ENCODE data around the gene CHST15. TPM values are rescaled to one million over a fixed set of nuclear protein-coding genes. Genes with fewer than 3 reads are reported as not detected.

Gene CHST15
- total RNA-seq, 4 donors from 2014 or later = 43.2 to 104 (median 81.5) TPM

DNA sequence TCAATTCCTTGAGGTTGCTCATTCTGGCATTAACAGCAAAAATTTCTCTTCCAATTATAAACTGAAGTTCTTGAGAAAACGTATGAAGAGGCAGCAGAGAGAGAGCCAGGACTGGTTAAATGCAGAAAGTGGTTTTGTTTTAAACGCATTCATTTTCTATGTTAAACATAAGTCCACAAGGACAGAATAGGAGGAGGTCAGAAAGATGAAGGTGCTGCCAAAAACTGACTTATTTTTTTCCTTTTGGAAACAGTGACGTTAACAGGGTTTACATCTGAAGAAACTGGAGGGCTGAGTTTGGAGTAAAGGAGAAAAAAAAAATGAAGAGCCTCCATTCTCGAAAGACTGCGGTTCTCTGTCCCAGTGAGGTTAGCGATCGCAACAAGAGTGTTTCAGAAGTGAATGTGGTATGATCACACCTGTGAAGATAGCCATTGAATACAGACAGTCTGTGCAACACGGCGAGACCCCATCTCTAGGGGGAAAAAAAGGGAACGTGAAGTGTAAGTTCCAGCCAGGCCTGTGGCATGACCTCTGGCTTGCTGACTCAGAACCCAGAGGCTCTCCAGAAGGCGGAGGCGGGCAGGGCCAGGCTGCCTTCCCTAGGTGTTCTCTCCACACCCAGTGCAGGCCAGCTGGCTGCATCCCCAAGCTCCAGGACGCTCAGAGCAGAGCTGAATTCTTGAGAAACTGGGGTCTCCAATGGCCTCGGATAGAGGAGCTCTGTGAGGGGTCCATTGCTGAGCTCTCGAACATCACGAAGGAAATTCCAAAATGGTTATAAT, 84.0 kb downstream of the CHST15 start:
- intact Hi-C loops (cut with DNase I) = no loop called here
- no peak overlapping the region for H3K27ac ChIP-seq
- H3K36me3 ChIP-seq = peaks cover 37 to 48% of the 10 kb centered on the region in 2 donors
- H3K27me3 ChIP-seq = no peaks in the 10 kb centered on the region
- H3K9me3 ChIP-seq = no peaks in the 10 kb centered on the region
- H3K4me1 ChIP-seq = no peaks in the 10 kb centered on the region
- TF ChIP-seq, protein P1, sequence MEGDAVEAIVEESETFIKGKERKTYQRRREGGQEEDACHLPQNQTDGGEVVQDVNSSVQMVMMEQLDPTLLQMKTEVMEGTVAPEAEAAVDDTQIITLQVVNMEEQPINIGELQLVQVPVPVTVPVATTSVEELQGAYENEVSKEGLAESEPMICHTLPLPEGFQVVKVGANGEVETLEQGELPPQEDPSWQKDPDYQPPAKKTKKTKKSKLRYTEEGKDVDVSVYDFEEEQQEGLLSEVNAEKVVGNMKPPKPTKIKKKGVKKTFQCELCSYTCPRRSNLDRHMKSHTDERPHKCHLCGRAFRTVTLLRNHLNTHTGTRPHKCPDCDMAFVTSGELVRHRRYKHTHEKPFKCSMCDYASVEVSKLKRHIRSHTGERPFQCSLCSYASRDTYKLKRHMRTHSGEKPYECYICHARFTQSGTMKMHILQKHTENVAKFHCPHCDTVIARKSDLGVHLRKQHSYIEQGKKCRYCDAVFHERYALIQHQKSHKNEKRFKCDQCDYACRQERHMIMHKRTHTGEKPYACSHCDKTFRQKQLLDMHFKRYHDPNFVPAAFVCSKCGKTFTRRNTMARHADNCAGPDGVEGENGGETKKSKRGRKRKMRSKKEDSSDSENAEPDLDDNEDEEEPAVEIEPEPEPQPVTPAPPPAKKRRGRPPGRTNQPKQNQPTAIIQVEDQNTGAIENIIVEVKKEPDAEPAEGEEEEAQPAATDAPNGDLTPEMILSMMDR (IDR thresholded peaks at IDR 0.05) = no peak
- no peak for TF ChIP-seq POLR2A (IDR thresholded peaks at IDR 0.05)
- 81 to 88% methylated on average over 15 to 16 of the region's 16 CpGs for WGBS, 2 donors
- no peak for DNase-seq
- H3K4me3 ChIP-seq (replicated peaks in 1 of 3) = no peak overlapping the region

DNA sequence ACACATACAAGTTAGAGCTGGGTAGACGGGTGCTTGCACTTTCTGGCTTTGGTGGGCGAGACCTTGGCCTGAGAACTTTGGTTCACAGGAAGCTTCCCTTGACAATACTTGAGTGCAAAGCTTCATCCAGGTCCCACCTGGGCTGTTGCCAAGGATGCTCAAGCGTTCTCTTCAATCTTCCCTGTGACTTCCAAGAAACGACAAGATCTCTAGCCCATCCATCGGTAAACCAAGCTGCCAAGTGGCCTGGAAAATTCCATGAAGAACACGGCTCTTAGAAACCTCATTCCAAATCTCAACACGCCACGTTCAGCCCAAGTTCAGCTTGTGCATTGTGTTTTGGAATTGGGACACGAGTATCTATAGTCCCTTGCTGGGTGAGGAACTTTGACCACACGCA, 84.7 kb downstream of the CHST15 start:
- TF ChIP-seq, protein P1 (IDR thresholded peaks at IDR 0.05) = no peak
- TF ChIP-seq POLR2A (IDR thresholded peaks at IDR 0.05) = no peak

DNA sequence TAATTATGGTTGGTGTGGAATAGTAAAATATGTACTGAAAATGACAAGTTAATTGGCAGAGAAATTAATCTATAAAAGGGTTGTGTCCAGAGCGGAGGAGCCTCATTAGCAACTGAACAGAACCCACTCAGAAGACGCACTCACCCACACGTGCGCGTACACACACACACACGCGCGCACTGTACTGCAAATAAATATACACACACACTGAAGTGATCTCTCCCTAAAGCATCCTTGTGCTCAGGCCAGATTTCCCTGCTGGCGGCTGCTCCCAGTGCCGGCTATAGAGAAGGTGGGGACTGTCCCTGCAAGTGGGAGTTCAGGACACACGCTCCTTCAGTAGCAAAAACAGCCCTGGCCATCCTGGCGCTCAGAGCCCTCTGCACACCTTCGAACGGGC, 85.2 kb downstream of the CHST15 start:
- H3K27ac ChIP-seq = no peak overlapping the region
- H3K4me1 ChIP-seq = no peaks in the 10 kb centered on the region
- peaks cover 37 to 44% of the 10 kb centered on the region in 2 donors for H3K36me3 ChIP-seq
- intact Hi-C loops (cut with DNase I) = no loop called here
- DNase-seq = no peak
- H3K27me3 ChIP-seq = no peaks in the 10 kb centered on the region
- H3K9me3 ChIP-seq = no peaks in the 10 kb centered on the region
- TF ChIP-seq, protein P1 (IDR thresholded peaks at IDR 0.05) = no peak
- no peak for TF ChIP-seq POLR2A (IDR thresholded peaks at IDR 0.05)
- 84 to 89% methylated on average over 12 to 14 of the region's 14 CpGs for WGBS, 2 donors
- no peak overlapping the region for H3K4me3 ChIP-seq (replicated peaks in 1 of 3)

More for the DNA sequence above, 84.7 kb downstream of the CHST15 start:
- WGBS, 2 donors = 74 to 86% methylated on average over 10 of the region's 10 CpGs
- DNase-seq = no peak
- Histone ChIP-seq H3K36me3 (peaks cover 37 to 48% of the 10 kb centered on the region in 2 donors), H3K4me1 (no peaks in the 10 kb centered on the region), H3K27ac (no peak overlapping the region), H3K4me3 (replicated peaks in 1 of 3) (no peak overlapping the region), H3K27me3 (no peaks in the 10 kb centered on the region), H3K9me3 (no peaks in the 10 kb centered on the region)
- intact Hi-C loops (cut with DNase I) = no loop called here

DNA sequence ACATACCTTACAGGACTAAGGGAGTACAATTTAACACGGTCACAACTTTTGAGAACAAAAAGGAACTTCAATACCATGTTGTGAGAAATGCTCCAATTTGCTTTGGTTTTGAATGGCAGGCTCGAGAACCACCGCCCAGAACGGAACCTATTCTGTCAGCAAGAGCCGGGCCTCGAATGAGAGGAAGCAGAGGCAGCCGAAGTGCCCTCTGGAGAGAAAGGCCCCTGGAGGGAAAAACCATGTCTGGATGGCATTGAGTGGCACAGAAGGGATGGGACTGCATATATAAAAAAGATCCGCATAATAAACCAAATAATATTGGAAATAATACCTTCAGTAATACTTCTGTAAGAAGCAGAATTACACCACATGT, 85.6 kb downstream of the CHST15 start:
- H3K4me1 ChIP-seq = no peaks in the 10 kb centered on the region

More for the DNA sequence above, 85.6 kb downstream of the CHST15 start:
- DNase-seq = no peak
- peaks cover 37 to 44% of the 10 kb centered on the region in 2 donors for H3K36me3 ChIP-seq
- no peaks in the 10 kb centered on the region for H3K9me3 ChIP-seq
- intact Hi-C loops (cut with DNase I) = no loop called here
- WGBS, 2 donors = 93 to 95% methylated on average over 8 of the region's 8 CpGs
- H3K27me3 ChIP-seq = no peaks in the 10 kb centered on the region
- no peak overlapping the region for H3K4me3 ChIP-seq (replicated peaks in 1 of 3)
- no peak for TF ChIP-seq POLR2A (IDR thresholded peaks at IDR 0.05)
- TF ChIP-seq, protein P1 (IDR thresholded peaks at IDR 0.05) = no peak
- H3K27ac ChIP-seq = no peak overlapping the region
